Measurements from ENCODE around the gene PF4V1. TPM values are rescaled to one million over a fixed set of nuclear protein-coding genes. Genes with fewer than 3 reads are reported as not detected.
A peak's percentile ranks its signal among the peaks of the same experiment; 100 is the strongest.

The PF4V1 gene
- not detected for total RNA-seq
- long read RNA-seq = 0 reads

DNA sequence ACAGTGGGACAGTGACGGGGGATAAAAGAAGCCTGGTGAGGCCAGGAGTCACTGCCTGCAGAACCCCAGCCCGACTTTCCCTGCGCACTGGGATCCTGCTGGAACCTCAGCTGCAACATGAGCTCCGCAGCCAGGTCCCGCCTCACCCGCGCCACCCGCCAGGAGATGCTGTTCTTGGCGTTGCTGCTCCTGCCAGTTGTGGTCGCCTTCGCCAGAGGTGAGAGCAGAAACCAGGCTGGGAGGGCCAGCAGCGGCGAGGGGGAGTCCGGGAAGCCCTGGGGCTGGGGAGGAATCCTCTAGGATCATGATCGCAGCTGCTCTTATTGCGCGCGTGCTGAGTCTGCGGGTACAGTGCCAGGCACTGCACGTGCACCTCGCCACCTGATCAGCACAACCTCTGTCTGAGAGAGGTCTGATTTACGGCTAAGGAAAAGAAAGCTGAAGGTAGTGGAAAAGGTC, at the start of gene PF4V1:
TSS of gene PF4V1 (plus strand) at position 51 of the 459 bp plus-strand sequence. CDS start at position 118, 67 bp downstream.
- ATAC-seq (peak; percentile 26), DNase-seq (peak; percentile 50)
- intact Hi-C loops (cut with micrococcal nuclease) = no loop called here

DNA sequence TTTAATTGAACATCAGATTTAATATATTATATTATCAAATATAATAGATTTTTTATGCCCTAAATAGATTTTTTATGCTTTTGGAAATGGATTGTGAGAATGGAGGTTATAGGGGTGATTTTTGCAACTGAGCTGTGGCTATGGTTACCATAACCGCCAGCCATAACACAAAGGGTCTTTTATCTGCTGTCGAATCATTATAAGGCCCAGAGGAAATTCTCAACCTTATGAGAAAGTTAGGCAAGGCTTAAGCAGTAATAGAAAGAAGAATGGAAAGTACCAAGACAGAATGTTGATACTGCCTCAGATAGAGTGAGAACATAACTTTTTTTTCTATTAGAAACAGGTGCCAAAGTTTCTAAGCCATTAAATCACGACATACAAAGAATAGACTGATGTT, 42.9 kb upstream of the PF4V1 start:
- intact Hi-C loops (cut with micrococcal nuclease) = no loop called here
- no peak for DNase-seq

DNA sequence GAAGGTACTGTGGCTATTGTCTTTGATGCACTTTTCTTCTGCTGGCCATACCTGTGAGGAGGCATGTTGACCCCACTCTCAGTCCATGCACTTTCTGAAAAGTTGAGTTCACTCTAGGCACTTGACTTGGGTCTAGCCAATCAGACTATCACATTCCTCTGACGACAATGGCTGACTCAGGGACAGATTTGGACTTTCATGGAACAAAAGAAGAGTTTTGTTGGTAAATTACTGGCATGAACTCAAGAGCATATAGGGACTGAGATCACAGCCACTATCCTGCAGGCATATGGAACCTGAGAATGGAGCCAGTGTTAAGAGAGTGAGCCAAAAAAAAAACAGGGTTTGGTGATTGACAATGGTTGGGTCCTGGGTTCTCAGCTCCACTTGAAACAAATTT, 41.3 kb upstream of the PF4V1 start:
- intact Hi-C loops (cut with micrococcal nuclease) = no loop called here
- no peak for DNase-seq
- no peak for ATAC-seq

More for the DNA sequence above, 42.9 kb upstream of the PF4V1 start:
- no peak for ATAC-seq

DNA sequence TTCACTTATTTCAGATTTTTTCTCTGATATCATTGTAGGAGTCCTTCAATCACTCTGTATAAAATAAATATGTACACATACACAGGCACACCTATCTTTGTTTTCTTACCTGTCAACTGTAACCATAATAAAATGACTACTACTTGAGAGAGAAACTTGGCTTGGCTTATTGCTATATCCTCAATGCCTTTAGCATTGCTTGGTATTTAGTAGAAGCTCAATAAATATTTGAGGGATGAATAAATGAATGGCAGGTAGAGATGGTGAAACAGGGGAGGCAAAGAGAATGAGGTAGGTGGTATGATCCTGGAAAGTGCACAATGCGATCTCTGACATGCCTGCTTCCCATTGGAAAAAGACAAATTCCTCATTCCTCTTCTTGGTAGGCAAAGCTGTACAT, 38.4 kb upstream of the PF4V1 start:
- DNase-seq (no peak), ATAC-seq (no peak)
- intact Hi-C loops (cut with micrococcal nuclease) = no loop called here

DNA sequence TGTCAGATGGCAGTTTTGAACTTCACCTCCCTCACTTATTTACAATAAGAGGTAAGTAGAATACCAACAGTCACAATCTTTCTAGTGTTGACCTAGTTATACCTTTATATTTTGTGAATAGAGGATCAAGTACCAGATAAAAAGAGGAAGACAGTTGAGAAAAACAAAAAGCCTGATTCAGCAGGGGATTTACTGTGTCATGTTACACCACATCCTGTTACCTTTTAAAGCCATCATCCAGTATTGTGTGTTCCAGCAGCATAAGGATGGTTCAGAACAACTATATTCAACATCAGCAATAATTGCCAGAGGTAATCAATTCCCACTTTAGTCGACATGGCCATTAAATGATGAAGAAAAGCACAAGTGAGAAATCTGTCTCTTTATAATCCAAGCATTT, 38.0 kb upstream of the PF4V1 start:
- DNase-seq (no peak), ATAC-seq (no peak)
- intact Hi-C loops (cut with micrococcal nuclease) = no loop called here

GRCh38 chr4:73816814-73817213, 36.3 kb upstream of the PF4V1 start:
- DNase-seq (peak; percentile 29), ATAC-seq (peak; percentile 99)
- intact Hi-C loops (cut with micrococcal nuclease) = no loop called here

DNA sequence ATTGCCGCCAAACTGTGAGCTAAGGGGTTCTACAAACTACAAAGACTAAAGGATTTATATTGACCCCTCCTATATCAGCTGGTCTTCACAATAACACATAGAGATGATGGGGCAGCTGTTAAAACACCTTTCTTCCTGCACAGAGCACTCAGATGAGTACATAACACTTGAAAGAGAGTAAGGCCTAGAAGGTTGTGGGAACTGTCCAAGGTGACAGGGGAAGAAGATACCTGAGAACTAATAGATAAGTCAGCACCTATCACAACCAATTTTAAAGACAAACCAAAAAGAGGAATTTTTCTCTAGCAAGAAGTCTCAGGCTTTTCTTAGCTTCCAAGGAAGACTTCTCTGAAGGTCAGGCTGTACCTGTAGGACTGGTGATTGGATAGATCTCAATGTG, 35.8 kb upstream of the PF4V1 start:
- intact Hi-C loops (cut with micrococcal nuclease) = no loop called here
- no peak for DNase-seq
- ATAC-seq = no peak

DNA sequence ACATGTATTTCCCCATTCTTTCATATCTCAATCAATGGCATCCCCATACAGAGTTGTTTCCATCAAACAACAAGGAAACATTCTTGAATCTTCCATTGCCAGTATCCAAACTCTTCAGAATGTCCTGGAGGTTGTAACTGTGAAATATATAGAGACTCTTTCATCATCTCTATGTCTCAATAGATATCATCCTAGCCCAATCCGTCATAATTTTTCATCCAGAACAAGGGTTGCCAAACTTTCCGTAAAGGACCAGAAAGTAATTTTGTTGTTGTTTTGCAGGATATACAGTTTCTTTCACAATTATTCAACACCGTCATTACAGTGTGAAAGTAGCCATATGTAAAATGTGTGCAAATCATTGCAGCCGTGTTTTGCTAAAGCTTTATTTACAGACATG, 31.8 kb upstream of the PF4V1 start:
- intact Hi-C loops (cut with micrococcal nuclease) = no loop called here
- DNase-seq = no peak
- ATAC-seq = no peak

DNA sequence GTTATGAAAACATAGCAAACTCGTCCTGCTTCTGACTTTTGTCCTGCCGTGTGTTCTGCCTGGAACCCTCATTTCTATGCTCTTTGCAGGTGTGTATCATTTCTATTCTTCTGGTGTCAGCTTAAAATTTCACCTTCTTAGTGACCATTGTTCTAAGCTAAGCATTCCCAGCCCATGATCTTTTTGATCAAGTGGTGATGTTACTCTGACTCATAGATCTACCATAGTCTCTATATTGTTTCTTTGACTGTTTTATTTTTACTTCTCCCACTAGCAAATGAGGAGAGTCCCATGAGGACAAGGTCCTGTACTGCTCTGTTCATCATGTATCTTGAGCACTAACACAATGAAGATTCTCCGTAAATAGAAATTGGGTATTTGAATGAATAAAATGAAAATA, 30.7 kb upstream of the PF4V1 start:
- intact Hi-C loops (cut with micrococcal nuclease) = no loop called here
- no peak for ATAC-seq
- DNase-seq = no peak

GRCh38 chr4:73822812-73823504, 30.1 kb upstream of the PF4V1 start:
- intact Hi-C loops (cut with micrococcal nuclease) = no loop called here
- DNase-seq (no peak), ATAC-seq (peak; percentile 31)

DNA sequence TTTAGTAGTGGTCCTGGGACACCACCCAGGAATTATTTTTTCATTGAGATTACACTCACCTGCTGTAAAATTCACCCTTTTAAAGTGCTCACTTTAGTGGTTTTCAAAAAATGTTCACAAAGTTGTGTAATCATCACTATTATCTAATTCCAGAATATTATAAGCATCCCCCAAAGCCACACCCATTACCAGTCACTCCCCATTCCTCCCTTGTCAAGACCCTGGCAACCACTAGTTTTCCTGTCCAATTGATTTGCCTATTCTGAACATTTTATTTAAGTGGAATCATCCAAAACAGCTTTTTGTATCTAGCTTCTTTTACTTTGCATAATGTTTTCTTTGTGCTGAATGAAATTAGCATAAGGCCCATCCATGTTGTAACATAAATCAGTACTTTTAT, 29.3 kb upstream of the PF4V1 start:
- no peak for ATAC-seq
- intact Hi-C loops (cut with micrococcal nuclease) = no loop called here
- no peak for DNase-seq

DNA sequence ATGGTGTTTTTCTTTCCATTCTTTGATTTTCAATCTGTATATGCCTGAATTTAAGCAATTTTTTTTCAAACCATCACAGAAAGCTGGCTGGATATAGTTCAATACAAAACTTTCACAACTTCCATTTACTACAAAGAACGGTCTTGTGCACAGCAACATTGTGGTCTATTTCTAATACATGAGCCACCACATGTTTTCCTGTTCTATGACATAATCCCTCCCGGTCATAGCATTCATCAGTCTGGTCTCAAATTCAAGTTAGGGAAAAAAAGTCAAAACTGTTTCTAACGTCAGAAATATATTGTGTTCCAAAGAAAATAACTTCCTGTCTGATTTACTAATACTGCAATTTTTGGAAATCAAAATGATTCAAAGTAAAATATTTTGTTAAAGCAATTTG, 24.1 kb upstream of the PF4V1 start:
- ATAC-seq = peak; percentile 72
- intact Hi-C loops (cut with micrococcal nuclease) = no loop called here
- no peak for DNase-seq

- intact Hi-C loops (cut with micrococcal nuclease) = no loop called here
- DNase-seq (no peak), ATAC-seq (peak; percentile 47)
Measured at GRCh38 chr4:73831569-73831968, 21.5 kb upstream of the PF4V1 start.

DNA sequence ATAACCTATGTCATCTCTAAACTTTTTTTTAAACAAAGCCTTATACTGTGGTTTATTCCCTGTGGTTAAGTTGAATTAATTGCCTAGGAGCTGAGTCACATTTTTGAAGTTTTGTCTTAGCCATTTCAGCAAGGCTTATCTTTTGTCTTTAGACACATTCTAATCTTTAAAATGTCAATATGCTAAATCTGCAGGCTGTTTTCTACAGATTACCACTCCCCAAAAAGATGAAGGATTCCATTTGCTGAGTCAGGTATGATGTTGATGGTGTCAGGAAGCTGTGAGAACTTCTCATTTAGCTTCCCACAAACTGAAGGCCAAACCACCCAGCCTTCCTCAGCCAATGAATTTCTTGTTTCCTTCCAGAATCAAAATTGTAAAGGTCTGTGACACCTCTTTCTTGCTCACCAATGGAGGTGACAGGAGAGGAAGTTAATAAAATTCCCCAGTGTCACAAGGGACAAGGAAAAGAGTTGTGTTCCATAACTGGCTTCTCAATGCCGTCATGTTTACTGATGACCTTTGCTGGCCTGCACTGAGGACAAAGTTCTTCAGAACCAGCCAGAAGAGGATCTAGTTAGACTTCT, 20.4 kb upstream of the PF4V1 start:
- DNase-seq = no peak
- ATAC-seq = no peak
- intact Hi-C loops (cut with micrococcal nuclease) = no loop called here

DNA sequence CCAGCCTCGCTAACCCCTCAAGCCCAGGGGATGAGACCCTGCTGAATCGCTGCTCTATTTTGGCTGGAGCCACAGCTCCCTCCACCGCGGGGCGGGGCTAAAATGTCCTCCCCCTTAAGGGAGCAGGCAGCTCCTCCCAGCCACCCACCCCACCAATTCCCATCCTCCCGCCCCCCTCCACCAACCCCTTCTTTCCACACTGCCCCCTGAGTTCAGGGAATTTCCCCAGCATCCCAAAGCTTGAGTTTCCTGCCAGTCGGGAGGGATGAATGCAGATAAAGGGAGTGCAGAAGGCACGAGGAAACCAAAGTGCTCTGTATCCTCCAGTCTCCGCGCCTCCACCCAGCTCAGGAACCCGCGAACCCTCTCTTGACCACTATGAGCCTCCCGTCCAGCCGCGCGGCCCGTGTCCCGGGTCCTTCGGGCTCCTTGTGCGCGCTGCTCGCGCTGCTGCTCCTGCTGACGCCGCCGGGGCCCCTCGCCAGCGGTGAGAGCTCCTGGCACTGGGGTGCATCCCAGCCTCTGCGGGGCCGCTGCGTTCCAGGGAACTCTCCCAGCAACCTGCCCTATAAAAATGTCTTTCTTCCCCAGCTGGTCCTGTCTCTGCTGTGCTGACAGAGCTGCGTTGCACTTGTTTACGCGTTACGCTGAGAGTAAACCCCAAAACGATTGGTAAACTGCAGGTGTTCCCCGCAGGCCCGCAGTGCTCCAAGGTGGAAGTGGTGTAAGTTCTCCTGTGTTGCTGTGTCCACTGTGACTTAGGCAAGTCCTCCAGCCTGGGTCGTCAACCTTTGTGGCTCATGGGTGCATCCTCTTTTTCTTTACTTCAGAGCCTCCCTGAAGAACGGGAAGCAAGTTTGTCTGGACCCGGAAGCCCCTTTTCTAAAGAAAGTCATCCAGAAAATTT, 16.5 kb upstream of the PF4V1 start, which contains the start of gene CXCL6:
TSS of gene CXCL6 (plus strand) at position 306 of the 907 bp plus-strand sequence. CDS start at position 379, 73 bp downstream.
- intact Hi-C loops (cut with micrococcal nuclease) = no loop called here
- DNase-seq (peak; percentile 63), ATAC-seq (peak; percentile 70)

GRCh38 chr4:73839071-73839470, 14.0 kb upstream of the PF4V1 start:
- DNase-seq (no peak), ATAC-seq (no peak)
- intact Hi-C loops (cut with micrococcal nuclease) = no loop called here

- ATAC-seq (no peak), DNase-seq (no peak)
- intact Hi-C loops (cut with micrococcal nuclease) = no loop called here
Measured at GRCh38 chr4:73839715-73840114, 13.4 kb upstream of the PF4V1 start.

DNA sequence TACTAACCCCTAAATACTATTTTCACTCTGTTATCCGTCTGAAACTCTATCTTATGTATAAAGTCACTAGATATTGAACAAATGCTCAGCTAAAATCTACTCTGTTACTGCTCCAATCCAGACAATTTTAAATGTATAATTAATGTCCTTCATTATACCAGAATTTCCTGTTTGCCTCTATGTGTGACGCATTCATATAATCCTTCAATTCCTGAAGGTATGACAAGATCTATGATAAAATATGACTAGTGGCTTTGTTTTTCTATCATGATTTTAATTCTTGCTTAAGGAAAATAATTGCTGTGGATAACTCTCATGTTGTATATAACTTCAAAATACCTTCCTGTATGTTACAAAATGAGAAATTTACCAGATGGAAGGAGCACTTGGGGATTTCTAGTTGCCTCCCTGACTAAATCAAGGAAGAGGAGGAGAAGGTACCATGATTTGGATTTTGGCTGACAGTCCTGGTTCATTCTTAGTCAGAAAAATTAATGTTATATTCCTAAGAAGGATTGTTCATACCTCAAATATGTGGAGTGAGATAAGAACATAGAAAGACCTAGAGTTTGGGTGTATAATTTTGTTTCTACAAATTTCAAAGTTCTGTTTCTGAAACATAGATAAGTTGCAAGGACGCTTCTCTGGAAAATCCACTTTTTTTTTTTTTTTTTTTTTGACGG, 11.7 kb upstream of the PF4V1 start:
- no peak for DNase-seq
- ATAC-seq = no peak
- intact Hi-C loops (cut with micrococcal nuclease) = no loop called here

- no peak for ATAC-seq
- intact Hi-C loops (cut with micrococcal nuclease) = no loop called here
- DNase-seq = no peak
Measured at GRCh38 chr4:73842696-73843095, 10.4 kb upstream of the PF4V1 start.

All from left ventricle myocardium superior (tissue), 1 donor.